Mononuclear cell (primary cell): ENCODE results near the gene ZNF423. TPM values are rescaled to one million over a fixed set of nuclear protein-coding genes. Genes with fewer than 3 reads are reported as not detected.

Source experiments
- H3K27me3 ChIP-seq: 2 replicates; pipeline ENCODE4 v1.6.0; 2011; ENCODE audit warnings: low read length, control low read depth; ENCODE audit not compliant: insufficient read depth
- H3K4me1 ChIP-seq: 2 replicates; pipeline ENCODE4 v1.5.1; 2011; ENCODE audit warnings: mild to moderate bottlenecking, low read length, control low read depth; ENCODE audit not compliant: insufficient read depth
- H3K4me3 ChIP-seq: 2 replicates; pipeline ENCODE4 v1.5.1; 2011; ENCODE audit warnings: mild to moderate bottlenecking, low read length, moderate library complexity
- H3K9me3 ChIP-seq: 2 replicates; pipeline ENCODE4 v1.5.1; 2011; ENCODE audit warnings: low read depth, mild to moderate bottlenecking, control low read depth, low read length
- total RNA-seq: library from RNA; depleted of rRNA; stranded (reverse); fragments of >200 nt; gene quantifications from one replicate; pipeline ENCODE4 v1.2.3, GENCODE V29; 2012

ZNF423 gene
- total RNA-seq, 1 donor: under 0.01 TPM

GRCh38 chr16:49738001-49738400, 117.9 kb downstream of the ZNF423 start:
- Histone ChIP-seq H3K4me3 (no peak overlapping the region), H3K4me1 (no peaks in the 10 kb centered on the region), H3K9me3 (no peaks in the 10 kb centered on the region), H3K27me3 (no peaks in the 10 kb centered on the region)

GRCh38 chr16:49737541-49737940, 118.4 kb downstream of the ZNF423 start:
- no peaks in the 10 kb centered on the region for H3K4me1 ChIP-seq
- H3K4me3 ChIP-seq: no peak overlapping the region
- no peaks in the 10 kb centered on the region for H3K9me3 ChIP-seq
- H3K27me3 ChIP-seq: no peaks in the 10 kb centered on the region

GRCh38 chr16:49734331-49734730, 121.6 kb downstream of the ZNF423 start:
- Histone ChIP-seq H3K4me3 (no peak overlapping the region), H3K27me3 (no peaks in the 10 kb centered on the region)

GRCh38 chr16:49733313-49734009, 122.5 kb downstream of the ZNF423 start:
- H3K27me3 ChIP-seq: no peaks in the 10 kb centered on the region
- H3K4me3 ChIP-seq: no peak overlapping the region
- no peaks in the 10 kb centered on the region for H3K9me3 ChIP-seq
- no peaks in the 10 kb centered on the region for H3K4me1 ChIP-seq

More at GRCh38 chr16:49734331-49734730, 121.6 kb downstream of the ZNF423 start:
- Histone ChIP-seq H3K4me1 (no peaks in the 10 kb centered on the region), H3K9me3 (no peaks in the 10 kb centered on the region)

GRCh38 chr16:49731911-49732310, 124.0 kb downstream of the ZNF423 start:
- Histone ChIP-seq H3K9me3 (no peaks in the 10 kb centered on the region), H3K27me3 (no peaks in the 10 kb centered on the region), H3K4me1 (no peaks in the 10 kb centered on the region), H3K4me3 (no peak overlapping the region)

- H3K27me3 ChIP-seq: no peaks in the 10 kb centered on the region
- H3K4me1 ChIP-seq: no peaks in the 10 kb centered on the region
- H3K9me3 ChIP-seq: no peaks in the 10 kb centered on the region
- no peak overlapping the region for H3K4me3 ChIP-seq
These were observed 125.1 kb downstream of the ZNF423 start for GRCh38 chr16:49730772-49731171.

GRCh38 chr16:49727611-49728010, 128.3 kb downstream of the ZNF423 start:
- Histone ChIP-seq H3K27me3 (no peaks in the 10 kb centered on the region), H3K4me3 (no peak overlapping the region), H3K4me1 (no peaks in the 10 kb centered on the region), H3K9me3 (no peaks in the 10 kb centered on the region)

GRCh38 chr16:49726155-49726554, 129.8 kb downstream of the ZNF423 start:
- H3K27me3 ChIP-seq: no peaks in the 10 kb centered on the region

GRCh38 chr16:49725651-49726050, 130.3 kb downstream of the ZNF423 start:
- Histone ChIP-seq H3K4me1 (no peaks in the 10 kb centered on the region), H3K4me3 (no peak overlapping the region), H3K27me3 (no peaks in the 10 kb centered on the region), H3K9me3 (no peaks in the 10 kb centered on the region)

More at GRCh38 chr16:49726155-49726554, 129.8 kb downstream of the ZNF423 start:
- no peaks in the 10 kb centered on the region for H3K4me1 ChIP-seq
- no peak overlapping the region for H3K4me3 ChIP-seq
- H3K9me3 ChIP-seq: no peaks in the 10 kb centered on the region

- no peaks in the 10 kb centered on the region for H3K27me3 ChIP-seq
- H3K4me3 ChIP-seq: no peak overlapping the region
- no peaks in the 10 kb centered on the region for H3K4me1 ChIP-seq
These were observed 131.1 kb downstream of the ZNF423 start for GRCh38 chr16:49724774-49725173.

GRCh38 chr16:49723310-49723709, 132.6 kb downstream of the ZNF423 start:
- no peaks in the 10 kb centered on the region for H3K27me3 ChIP-seq
- no peaks in the 10 kb centered on the region for H3K4me1 ChIP-seq
- no peak overlapping the region for H3K4me3 ChIP-seq
- H3K9me3 ChIP-seq: no peaks in the 10 kb centered on the region

More at GRCh38 chr16:49724774-49725173, 131.1 kb downstream of the ZNF423 start:
- no peaks in the 10 kb centered on the region for H3K9me3 ChIP-seq

- Histone ChIP-seq H3K4me1 (no peaks in the 10 kb centered on the region), H3K27me3 (no peaks in the 10 kb centered on the region), H3K4me3 (no peak overlapping the region), H3K9me3 (no peaks in the 10 kb centered on the region)
These were observed 135.7 kb downstream of the ZNF423 start for GRCh38 chr16:49720225-49720624.

- Histone ChIP-seq H3K4me3 (no peak overlapping the region), H3K27me3 (no peaks in the 10 kb centered on the region), H3K4me1 (no peaks in the 10 kb centered on the region), H3K9me3 (no peaks in the 10 kb centered on the region)
These were observed 138.2 kb downstream of the ZNF423 start for GRCh38 chr16:49717689-49718088.

- no peaks in the 10 kb centered on the region for H3K9me3 ChIP-seq
- H3K4me3 ChIP-seq: no peak overlapping the region
- no peaks in the 10 kb centered on the region for H3K27me3 ChIP-seq
- no peaks in the 10 kb centered on the region for H3K4me1 ChIP-seq
These were observed 139.5 kb downstream of the ZNF423 start for GRCh38 chr16:49716339-49716934.

GRCh38 chr16:49713770-49714169, 142.1 kb downstream of the ZNF423 start:
- Histone ChIP-seq H3K27me3 (no peaks in the 10 kb centered on the region), H3K4me3 (no peak overlapping the region), H3K4me1 (no peaks in the 10 kb centered on the region), H3K9me3 (no peaks in the 10 kb centered on the region)

- Histone ChIP-seq H3K4me1 (no peaks in the 10 kb centered on the region), H3K27me3 (no peaks in the 10 kb centered on the region), H3K9me3 (no peaks in the 10 kb centered on the region), H3K4me3 (no peak overlapping the region)
These were observed 143.4 kb downstream of the ZNF423 start for GRCh38 chr16:49712542-49712941.
